ENCODE results near the gene EGFL7. TPM values are rescaled to one million over a fixed set of nuclear protein-coding genes. Genes with fewer than 3 reads are reported as not detected.
A peak's percentile ranks its signal among the peaks of the same experiment; 100 is the strongest.

EGFL7 gene
- total RNA-seq, 1 experiment from 2014 or later, result 38.0 TPM

DNA sequence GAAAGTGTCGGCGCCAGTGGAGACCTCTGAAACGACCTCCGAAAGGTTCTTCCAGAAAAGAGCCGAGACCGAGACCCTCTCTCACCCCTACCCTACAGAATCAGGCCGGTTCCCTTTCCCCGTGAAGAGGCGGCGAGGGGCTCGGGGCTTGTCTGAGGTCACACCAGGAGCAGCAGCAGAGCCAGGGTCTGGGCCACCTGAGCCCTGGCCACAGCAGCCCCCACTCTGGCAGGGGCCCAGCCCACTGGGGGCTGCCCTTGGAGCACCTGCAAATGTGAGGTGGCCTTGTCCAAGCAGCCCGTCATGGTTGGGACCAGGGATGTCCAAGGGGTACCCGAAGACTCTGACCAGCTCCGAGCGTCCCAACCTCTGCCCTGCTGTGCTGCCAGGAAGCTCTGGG, 15.3 kb downstream of the EGFL7 start:
- Mint-ChIP-seq H3K4me3 (no peak overlapping the region), H3K9me3 (no peaks in the 10 kb centered on the region), H3K27me3 (ENCODE audit: low read depth) (peaks cover 1% of the 10 kb centered on the region; the same call in 1 of the 2 replicates), H3K4me1 (peaks cover 2 to 9% of the 10 kb centered on the region in 2 experiments), H3K27ac (no peak overlapping the region), H3K36me3 (ENCODE audit: insufficient read depth in 1 of 3, low read depth in 3 of 3) (peaks cover 0 to 5% (median 0%) of the 10 kb centered on the region in 3 experiments; a peak in 4 of 7 replicates)
- Histone ChIP-seq H3K27ac (ENCODE audit: insufficient read length, low read depth, low read length) (no peak overlapping the region), H3K27me3 (ENCODE audit: insufficient read depth, low read length) (no peaks in the 10 kb centered on the region), H3K56ac (ENCODE audit: insufficient read length, low read depth, low read length) (no peak overlapping the region), H3K79me2 (ENCODE audit: insufficient read depth, low read length) (no peaks in the 10 kb centered on the region), H2AFZ (ENCODE audit: low read length) (no peak overlapping the region), H3K9ac (ENCODE audit: extremely low read depth, insufficient read length, low read length) (no peak overlapping the region), H2AK5ac (ENCODE audit: insufficient read length, low read length) (no peak overlapping the region), H2BK15ac (ENCODE audit: low read depth, low read length) (no peak overlapping the region), H2BK5ac (ENCODE audit: insufficient read length, low read length) (no peak overlapping the region), H3K18ac (ENCODE audit: insufficient read length, low read depth, low read length) (no peak overlapping the region), H3K4me2 (ENCODE audit: insufficient read depth, insufficient read length, low read length) (no peak overlapping the region), H4K5ac (ENCODE audit: insufficient read length, low read depth, low read length) (no peak overlapping the region), H2BK120ac (ENCODE audit: low read depth, low read length, poor library complexity, severe bottlenecking) (no peak overlapping the region), H4K20me1 (ENCODE audit: control insufficient read depth, insufficient read depth, insufficient read length) (no peaks in the 10 kb centered on the region), H3T11ph (ENCODE audit: low read length) (no peak overlapping the region), H3K23ac (ENCODE audit: insufficient read length, low read depth, low read length) (no peak overlapping the region), H3K9me3 (ENCODE audit: control insufficient read depth, low read depth, low read length) (no peaks in the 10 kb centered on the region), H3K4ac (ENCODE audit: low read depth, low read length) (no peak overlapping the region), H3K23me2 (ENCODE audit: insufficient read length, low read depth, low read length, poor library complexity, severe bottlenecking) (no peaks in the 10 kb centered on the region), H4K8ac (replicated peaks; ENCODE audit: insufficient read length, low read depth, low read length) (no peak overlapping the region), H3K4me1 (ENCODE audit: insufficient read depth, low read length) (no peaks in the 10 kb centered on the region; the same call in 1 of the 2 replicates), H2BK20ac (ENCODE audit: low read depth, low read length, poor library complexity, severe bottlenecking) (no peak overlapping the region), H3K14ac (ENCODE audit: insufficient read depth, low read length) (peak overlapping the region; percentile 40; the same call in 1 of the 2 replicates), H3K79me1 (ENCODE audit: insufficient read depth, low read depth, low read length, poor library complexity, severe bottlenecking) (no peaks in the 10 kb centered on the region), H4K91ac (ENCODE audit: insufficient read length, low read depth, low read length) (no peak overlapping the region), H2BK12ac (ENCODE audit: insufficient read length, low read depth, low read length) (no peak overlapping the region)
- WGBS (ENCODE audit: extremely low coverage, insufficient read length, low lambda C conversion rate), result no CpG with 5 or more reads among the region's 15 CpGs
- TF ChIP-seq, protein P1, sequence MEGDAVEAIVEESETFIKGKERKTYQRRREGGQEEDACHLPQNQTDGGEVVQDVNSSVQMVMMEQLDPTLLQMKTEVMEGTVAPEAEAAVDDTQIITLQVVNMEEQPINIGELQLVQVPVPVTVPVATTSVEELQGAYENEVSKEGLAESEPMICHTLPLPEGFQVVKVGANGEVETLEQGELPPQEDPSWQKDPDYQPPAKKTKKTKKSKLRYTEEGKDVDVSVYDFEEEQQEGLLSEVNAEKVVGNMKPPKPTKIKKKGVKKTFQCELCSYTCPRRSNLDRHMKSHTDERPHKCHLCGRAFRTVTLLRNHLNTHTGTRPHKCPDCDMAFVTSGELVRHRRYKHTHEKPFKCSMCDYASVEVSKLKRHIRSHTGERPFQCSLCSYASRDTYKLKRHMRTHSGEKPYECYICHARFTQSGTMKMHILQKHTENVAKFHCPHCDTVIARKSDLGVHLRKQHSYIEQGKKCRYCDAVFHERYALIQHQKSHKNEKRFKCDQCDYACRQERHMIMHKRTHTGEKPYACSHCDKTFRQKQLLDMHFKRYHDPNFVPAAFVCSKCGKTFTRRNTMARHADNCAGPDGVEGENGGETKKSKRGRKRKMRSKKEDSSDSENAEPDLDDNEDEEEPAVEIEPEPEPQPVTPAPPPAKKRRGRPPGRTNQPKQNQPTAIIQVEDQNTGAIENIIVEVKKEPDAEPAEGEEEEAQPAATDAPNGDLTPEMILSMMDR (conservative IDR thresholded peaks at IDR 0.05), result no peak
- no peak for DNase-seq

Measured in H9 (cell line).